GM12874 (cell line): ENCODE data around the gene RAD52.

ENCODE experiments used
- TF ChIP-seq, protein P1 (sequence below): IDR thresholded peaks from 2 replicates; pipeline ENCODE4 v1.5.1; 2011; ENCODE audit warnings: low read depth, mild to moderate bottlenecking, control low read depth, low read length, moderate library complexity; ENCODE audit not compliant: insufficient read depth

Gene RAD52

DNA sequence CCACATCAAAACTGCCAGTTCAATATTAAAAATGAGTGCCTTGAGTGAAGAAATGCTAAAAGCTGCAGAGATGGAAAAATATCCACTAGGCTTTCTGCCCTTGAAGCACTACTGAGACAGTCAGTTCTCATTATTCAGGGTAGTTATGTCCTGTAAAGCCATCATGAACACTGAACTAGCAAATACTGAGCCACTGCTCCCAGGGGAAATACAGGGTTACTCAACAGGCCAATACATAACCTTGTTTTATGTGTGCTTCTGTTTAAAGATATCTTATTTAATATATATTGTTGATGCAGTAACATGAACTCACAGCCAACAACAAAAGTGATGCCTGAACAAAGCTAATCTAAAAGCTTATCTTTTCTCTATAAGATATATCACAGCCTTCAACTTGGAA lies 3.3 kb downstream of the RAD52 start:
- TF ChIP-seq, protein P1, sequence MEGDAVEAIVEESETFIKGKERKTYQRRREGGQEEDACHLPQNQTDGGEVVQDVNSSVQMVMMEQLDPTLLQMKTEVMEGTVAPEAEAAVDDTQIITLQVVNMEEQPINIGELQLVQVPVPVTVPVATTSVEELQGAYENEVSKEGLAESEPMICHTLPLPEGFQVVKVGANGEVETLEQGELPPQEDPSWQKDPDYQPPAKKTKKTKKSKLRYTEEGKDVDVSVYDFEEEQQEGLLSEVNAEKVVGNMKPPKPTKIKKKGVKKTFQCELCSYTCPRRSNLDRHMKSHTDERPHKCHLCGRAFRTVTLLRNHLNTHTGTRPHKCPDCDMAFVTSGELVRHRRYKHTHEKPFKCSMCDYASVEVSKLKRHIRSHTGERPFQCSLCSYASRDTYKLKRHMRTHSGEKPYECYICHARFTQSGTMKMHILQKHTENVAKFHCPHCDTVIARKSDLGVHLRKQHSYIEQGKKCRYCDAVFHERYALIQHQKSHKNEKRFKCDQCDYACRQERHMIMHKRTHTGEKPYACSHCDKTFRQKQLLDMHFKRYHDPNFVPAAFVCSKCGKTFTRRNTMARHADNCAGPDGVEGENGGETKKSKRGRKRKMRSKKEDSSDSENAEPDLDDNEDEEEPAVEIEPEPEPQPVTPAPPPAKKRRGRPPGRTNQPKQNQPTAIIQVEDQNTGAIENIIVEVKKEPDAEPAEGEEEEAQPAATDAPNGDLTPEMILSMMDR = no peak

DNA sequence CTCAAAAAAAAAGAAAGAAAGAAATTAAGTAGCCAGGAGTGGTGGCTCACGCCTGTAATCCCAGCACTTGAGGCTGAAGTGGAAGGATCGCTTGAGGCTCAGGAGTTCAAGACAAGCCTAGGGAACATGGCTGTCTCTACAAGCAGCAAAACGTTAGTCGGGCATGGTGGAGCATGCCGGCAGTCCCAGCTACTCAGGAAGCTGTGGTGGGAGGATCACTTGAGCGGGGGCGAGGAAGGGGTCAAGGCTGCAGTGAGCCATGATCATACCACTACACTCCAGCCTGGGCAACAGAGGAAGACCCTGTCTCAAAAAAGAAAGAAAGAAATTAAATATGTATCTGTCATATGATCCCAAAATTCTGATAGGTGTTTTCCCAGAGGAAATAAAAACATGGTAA lies 5.3 kb downstream of the RAD52 start:
- TF ChIP-seq, protein P1 = no peak

DNA sequence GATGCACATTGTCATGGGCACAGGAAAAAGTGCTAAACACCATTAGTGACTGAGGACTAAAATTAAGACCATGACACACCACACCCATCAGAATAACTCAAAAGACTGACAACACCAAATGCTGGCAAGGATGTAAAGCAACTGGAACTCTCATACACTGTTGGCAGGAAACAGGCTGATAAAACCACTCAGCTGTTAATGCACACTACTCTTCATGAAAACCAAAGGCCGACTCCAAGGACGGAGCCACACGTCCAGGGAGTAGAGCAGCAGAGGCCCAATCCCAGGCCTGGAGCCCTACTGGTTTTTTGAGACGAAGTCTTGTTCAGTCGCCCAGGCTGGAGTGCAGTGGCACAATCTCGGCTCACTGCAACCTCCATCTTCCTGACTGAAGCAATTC lies 6.4 kb downstream of the RAD52 start:
- TF ChIP-seq, protein P1 = no peak

DNA sequence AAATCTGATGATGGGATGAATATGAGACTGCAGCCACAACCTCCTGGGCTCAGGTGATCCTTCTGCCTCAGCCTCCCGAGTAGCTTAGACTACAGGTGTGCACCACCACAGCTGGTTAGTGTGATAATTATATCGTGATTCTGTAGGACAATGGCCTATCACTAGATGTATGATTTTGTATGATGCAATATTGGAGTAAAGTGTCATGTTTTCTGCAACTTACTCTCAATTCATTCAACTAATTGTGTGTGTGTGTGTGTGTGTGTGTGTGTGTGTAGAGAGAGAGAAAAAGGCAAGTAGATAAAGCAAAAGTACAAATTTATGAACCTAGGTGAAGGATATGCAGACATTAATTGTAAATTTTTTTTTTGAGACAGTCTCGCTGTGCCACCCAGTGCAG lies 10.7 kb downstream of the RAD52 start:
- TF ChIP-seq, protein P1 = no peak

DNA sequence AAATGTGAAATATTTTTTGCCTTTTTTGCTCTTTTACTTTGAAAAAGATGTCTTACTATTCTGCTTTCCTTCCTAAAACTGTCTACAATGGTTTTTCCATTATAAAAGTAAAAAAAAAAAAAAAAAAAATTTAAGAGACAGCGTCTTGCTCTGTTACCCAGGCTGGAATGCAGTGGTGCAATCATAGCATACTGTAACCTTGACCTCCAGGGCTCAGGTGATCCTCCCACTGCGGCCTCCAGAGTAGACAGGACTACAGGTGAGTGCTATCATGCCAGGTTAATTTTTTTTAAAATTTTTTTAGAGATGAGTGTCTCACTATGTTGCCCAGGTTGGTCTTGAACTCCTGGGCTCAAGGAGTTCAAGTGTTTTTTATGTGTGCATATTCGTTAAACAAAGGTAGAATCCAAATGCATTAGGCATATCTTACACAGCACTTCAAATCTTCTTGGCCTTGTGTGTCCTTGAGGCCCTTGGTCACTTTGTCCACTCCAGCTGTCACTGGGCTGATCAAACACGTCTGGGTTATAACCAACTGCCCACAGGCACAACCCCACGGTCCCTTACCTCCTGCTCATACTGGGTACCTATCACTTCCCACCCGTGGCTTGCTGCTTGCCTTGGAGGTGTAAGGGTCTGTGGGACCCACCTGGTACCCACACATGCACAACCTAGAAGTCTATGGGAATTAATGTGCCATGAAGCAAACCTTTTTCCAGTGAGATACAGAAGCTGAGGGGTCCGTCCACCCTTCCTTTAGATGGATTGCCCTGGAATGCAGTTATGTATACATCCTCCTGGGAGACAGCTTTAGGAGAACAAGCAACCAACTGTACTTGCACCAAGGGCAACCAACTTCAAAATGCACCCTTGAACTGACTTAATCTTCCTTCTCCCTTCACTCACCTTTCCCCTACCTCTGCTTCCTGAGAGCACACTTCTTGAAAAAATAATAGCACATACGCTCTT lies 12.8 kb downstream of the RAD52 start:
- TF ChIP-seq, protein P1 = no peak

DNA sequence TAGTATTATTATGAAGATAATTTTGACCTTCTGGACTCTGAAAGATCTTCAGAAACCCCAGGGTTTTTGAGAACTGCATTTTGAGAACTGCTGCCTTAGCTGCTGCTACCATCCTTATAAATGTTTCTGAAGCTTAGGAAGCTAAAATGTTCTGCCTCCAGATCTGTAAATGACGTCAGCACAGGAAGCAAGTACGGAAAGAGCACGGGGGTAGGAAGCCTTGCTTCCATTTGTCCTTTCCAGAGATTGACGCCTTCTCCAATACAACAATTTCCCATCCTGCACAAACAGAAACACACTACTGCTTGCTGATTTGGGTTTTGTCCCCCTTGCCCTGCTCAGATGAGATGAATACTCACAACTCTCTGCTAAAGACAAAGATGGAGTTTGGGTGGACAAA lies 17.9 kb downstream of the RAD52 start:
- TF ChIP-seq, protein P1 = no peak

DNA sequence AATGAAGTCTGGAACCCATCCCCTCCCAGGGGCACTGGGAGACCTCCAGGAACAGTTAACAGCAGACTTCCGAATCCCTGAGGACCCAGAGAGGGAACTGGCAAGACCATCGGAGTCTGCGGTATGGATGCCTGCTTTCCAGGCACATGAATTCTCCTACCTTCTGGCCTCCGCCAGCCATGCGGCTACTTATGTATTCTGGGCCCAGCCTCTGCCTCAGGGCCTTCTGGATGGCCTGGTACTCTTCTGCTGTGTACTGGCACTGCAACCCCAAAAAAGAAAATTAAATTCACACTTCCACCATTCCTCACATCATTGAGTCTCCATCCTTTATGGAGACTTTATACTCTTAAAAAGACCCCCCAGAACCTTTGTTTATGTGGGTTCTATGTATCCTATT lies 18.4 kb downstream of the RAD52 start:
- TF ChIP-seq, protein P1 = no peak
